ENCODE measurements around the gene RARRES2.

DNA sequence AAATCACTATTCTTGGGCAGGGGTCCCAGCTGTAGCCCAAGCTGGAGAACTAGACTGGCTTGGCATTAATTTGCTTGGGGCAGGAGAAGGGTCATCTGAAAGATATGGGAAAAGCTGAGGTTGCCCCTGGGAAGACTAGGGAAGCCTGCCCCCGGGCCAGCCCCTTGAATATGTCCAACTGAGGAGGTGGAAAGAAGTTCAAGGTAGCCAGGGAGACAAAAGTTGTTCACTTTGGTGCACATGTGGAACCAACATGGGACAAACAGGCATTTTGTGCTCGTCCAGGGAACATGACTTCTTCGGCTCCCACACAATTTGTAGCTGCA, 19.7 kb downstream of the RARRES2 start:
- TF ChIP-seq CTCF (optimal IDR thresholded peaks at IDR 0.05 in 1 of 3, IDR thresholded peaks at IDR 0.05 in 1 of 3, conservative IDR thresholded peaks at IDR 0.05 in 1 of 3; ENCODE audit: extremely low read depth in 1 of 3, insufficient read depth in 2 of 3, low read length in 3 of 3) (no peak), EZH2 (IDR thresholded peaks at IDR 0.05; ENCODE audit: low read length) (no peak)
